Measurements from ENCODE around the gene ROGDI.
"Not testable (repeated sequence)": the region's sequence is repeated elsewhere in the genome, so short reads cannot be mapped to it uniquely, and the experiment has no call there.

Gene ROGDI

GRCh38 chr16:4787627-4788482, 14.6 kb downstream of the ROGDI start, which contains the start of gene SEPTIN12:
TSS of gene SEPTIN12 (minus strand) at chr16:4788345. CDS start at chr16:4787645, 700 bp downstream.
- TF ChIP-seq CTCF (IDR thresholded peaks at IDR 0.05; ENCODE audit: extremely low read depth, insufficient read depth, missing control alignments): no peak
- no peak for DNase-seq (ENCODE audit: low spot score)
- in situ Hi-C loops (cut with MboI; ENCODE audit: low pct_unique_long_range_greater_than_20kb, low sequenced_read_pairs, unreplicated experiment): no loop called here

DNA sequence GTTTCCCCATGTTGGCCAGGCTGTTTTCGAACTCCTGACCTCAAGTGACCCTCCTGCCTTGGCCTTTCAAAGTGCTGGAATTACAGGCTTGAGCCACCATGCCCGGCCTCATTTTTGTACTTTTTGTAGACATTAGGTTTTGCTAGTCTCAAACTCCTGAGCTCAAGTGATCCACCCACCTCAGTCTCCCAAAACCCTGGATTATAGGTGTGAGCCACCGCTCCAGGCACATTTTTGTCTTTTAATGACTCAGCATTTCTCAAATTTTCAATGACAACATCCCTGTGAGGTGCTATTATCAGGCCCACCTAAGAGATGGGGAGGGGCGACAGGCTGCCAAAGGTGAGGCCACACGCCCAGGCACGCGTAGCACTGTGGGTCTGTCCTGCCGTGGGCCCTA, 15.4 kb downstream of the ROGDI start:
- DNase-seq (ENCODE audit: low spot score): no peak
- in situ Hi-C loops (cut with MboI; ENCODE audit: low pct_unique_long_range_greater_than_20kb, low sequenced_read_pairs, unreplicated experiment): no loop called here
- TF ChIP-seq CTCF (IDR thresholded peaks at IDR 0.05; ENCODE audit: extremely low read depth, insufficient read depth, missing control alignments): no peak

DNA sequence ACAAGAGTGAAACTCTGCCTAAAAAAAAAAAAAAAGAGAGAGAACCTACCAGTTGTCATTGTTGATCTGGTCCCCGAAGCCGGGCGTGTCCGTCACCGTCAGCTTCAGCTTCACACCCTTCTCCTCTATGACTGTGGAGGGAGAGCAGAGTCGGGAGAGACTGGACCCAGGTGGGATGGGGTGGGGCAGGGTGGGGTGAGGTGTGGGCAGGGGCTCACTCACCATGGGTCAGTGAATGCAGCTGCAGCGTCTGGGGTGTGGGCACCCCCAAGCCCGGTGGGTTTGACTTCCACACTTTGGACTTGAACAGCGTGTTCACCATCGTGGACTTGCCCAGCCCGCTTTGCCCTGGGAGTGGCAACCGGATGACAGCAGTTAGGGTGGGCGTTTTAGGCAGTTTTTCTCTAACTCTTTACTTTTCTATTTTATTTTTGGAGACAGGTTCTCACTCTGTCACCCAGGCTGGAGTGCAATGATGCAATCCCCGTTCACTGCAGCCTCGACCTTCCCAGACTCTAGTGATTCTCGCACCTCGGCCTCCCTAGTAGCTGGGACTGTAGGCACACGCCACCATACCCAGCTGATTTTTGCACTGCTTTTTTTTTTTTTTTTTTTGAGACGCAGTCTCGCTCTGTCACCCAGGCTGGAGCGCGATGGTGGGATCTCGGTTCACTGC, 16.5 kb downstream of the ROGDI start:
- in situ Hi-C loops (cut with MboI; ENCODE audit: low pct_unique_long_range_greater_than_20kb, low sequenced_read_pairs, unreplicated experiment): no loop called here
- DNase-seq (ENCODE audit: low spot score): no peak
- TF ChIP-seq CTCF (IDR thresholded peaks at IDR 0.05; ENCODE audit: extremely low read depth, insufficient read depth, missing control alignments): no peak

DNA sequence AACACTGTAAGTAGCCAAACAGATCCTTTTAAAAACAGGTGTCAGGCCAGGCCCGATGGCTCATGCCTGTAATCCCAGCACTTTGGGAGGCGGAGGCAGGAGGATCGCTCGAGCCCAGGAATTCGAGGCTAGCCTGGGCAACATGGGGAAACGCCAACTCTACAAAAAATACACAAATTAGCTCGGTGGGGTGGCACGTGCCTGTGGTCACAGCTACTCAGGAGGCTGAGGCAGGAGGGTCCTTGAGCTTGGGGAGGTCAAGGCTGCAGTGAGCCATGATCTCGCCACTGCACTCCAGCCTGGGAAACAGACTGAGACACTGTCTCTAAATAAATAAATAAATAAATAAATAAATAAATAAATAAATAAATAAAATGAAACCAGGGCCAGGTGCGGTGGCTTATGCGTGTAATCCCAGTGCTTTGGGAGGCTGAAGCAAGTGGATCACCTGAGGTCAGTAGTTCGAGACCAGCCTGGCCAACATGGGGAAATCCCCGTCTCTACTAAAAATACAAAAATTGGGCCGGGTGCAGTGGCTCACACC, 17.9 kb downstream of the ROGDI start:
- DNase-seq (ENCODE audit: low spot score); in situ Hi-C loops (cut with MboI; ENCODE audit: low pct_unique_long_range_greater_than_20kb, low sequenced_read_pairs, unreplicated experiment): not testable (repeated sequence)

DNA sequence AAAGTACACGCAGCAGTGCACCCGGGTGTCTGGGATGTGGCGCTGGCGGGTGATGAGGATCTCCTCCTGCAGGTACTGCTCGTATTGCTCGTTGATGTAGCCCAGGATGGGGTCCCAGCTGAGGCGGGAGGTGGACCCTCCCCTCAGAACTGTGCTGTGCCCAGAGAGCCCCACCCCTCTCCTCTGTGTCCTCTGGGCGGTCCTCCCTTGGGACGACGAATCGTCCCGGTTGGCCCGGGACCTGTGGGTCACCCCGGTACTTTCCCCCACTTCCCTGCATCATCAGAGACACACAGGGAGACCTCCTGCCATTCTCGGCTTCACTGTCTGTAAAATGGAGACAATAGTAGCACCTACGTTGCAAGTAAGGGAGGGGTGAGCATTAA, 18.5 kb downstream of the ROGDI start:
- no peak for DNase-seq (ENCODE audit: low spot score)
- in situ Hi-C loops (cut with MboI; ENCODE audit: low pct_unique_long_range_greater_than_20kb, low sequenced_read_pairs, unreplicated experiment): no loop called here
- TF ChIP-seq CTCF (IDR thresholded peaks at IDR 0.05; ENCODE audit: extremely low read depth, insufficient read depth, missing control alignments): no peak

- TF ChIP-seq CTCF (IDR thresholded peaks at IDR 0.05; ENCODE audit: extremely low read depth, insufficient read depth, missing control alignments): no peak
- in situ Hi-C loops (cut with MboI; ENCODE audit: low pct_unique_long_range_greater_than_20kb, low sequenced_read_pairs, unreplicated experiment): no loop called here
- no peak for DNase-seq (ENCODE audit: low spot score)
These were observed 19.0 kb downstream of the ROGDI start for GRCh38 chr16:4783251-4783950.
